Spleen (tissue), 11 donors: Measurements from ENCODE around the gene PLAC8L1. TPM values are rescaled to one million over a fixed set of nuclear protein-coding genes. Genes with fewer than 3 reads are reported as not detected.

ENCODE experiments used
- DNase-seq: peaks from one replicate; pipeline ENCODE4 v3.0.0-alpha.2; 2020
- H3K27ac ChIP-seq, 8 donors: fragments of 200-600 bp; sonication (generic) in 7 of 8; 1 replicate in 4 of 8; 2 replicates in 4 of 8; pipeline versions ENCODE4 v1.5.0 to v1.8.0; 2016 to 2021; ENCODE audit warnings: inconsistent platforms in 4 of 8, mild to moderate bottlenecking in 4 of 8, moderate library complexity in 1 of 8
- H3K27me3 ChIP-seq, 7 donors: fragments of 200-600 bp; sonication (generic) in 6 of 7; replicated peaks in 1 of 7; 1 replicate in 4 of 7; 2 replicates in 3 of 7; pipeline versions ENCODE4 v1.5.0 to v1.8.0; 2016 to 2021; ENCODE audit warnings: inconsistent platforms in 3 of 7, mild to moderate bottlenecking in 1 of 7
- H3K36me3 ChIP-seq, 6 donors: fragments of 200-600 bp; sonication (generic) in 5 of 6; 1 replicate in 4 of 6; 2 replicates in 2 of 6; pipeline versions ENCODE4 v1.5.0 to v1.8.0; 2016 to 2021; ENCODE audit warnings: inconsistent platforms in 2 of 6
- H3K4me1 ChIP-seq, 6 donors: fragments of 200-600 bp; sonication (generic) in 5 of 6; 1 replicate in 3 of 6; 2 replicates in 3 of 6; pipeline versions ENCODE4 v1.5.0 to v1.8.0; 2016 to 2021; ENCODE audit warnings: inconsistent platforms in 3 of 6
- H3K4me3 ChIP-seq, 8 donors: fragments of 200-600 bp; sonication (generic) in 7 of 8; 1 replicate in 4 of 8; 2 replicates in 4 of 8; pipeline versions ENCODE4 v1.5.0 to v1.8.0; 2016 to 2021; ENCODE audit warnings: inconsistent platforms in 4 of 8, mild to moderate bottlenecking in 4 of 8, moderate library complexity in 2 of 8
- H3K9me3 ChIP-seq, 8 donors: fragments of 200-600 bp; sonication (generic) in 7 of 8; 1 replicate in 4 of 8; 2 replicates in 4 of 8; pipeline versions ENCODE4 v1.5.0 to v1.8.0; 2016 to 2021; ENCODE audit warnings: inconsistent platforms in 4 of 8
- CTCF ChIP-seq, 11 experiments: fragments of 200-600 bp in 7 of 11; fragments of 450-650 bp in 4 of 11; sonication (generic) in 4 of 11; IDR thresholded peaks in 8 of 11; conservative IDR thresholded peaks in 3 of 11; 1 replicate in 7 of 11; 2 replicates in 4 of 11; pipeline versions ENCODE4 v1.4.0 to v1.8.0; 2016 to 2021; ENCODE audit warnings: antibody characterized with exemption in 11 of 11, inconsistent platforms in 4 of 11, mild to moderate bottlenecking in 1 of 11
- POLR2A ChIP-seq, 3 donors: fragments of 450-650 bp; IDR thresholded peaks; one replicate each; pipeline ENCODE4 v1.5.1; 2017; ENCODE audit warnings: antibody characterized with exemption in 3 of 3, mild to moderate bottlenecking in 1 of 3
- POLR2AphosphoS5 ChIP-seq, 3 donors: sonication (generic); formaldehyde crosslinking; IDR thresholded peaks; one replicate each; pipeline ENCODE4 v1.5.1; 2017; ENCODE audit warnings: antibody characterized with exemption in 3 of 3
- WGBS, 5 donors: extraction: QIAGEN DNeasy Blood & Tissue Kit in 3 of 5; methylation state at CpG; one replicate each; pipeline versions ENCODE4 v1.1.5 to v1.1.7; 2013 to 2018; 5-methylcytosine and 5-hydroxymethylcytosine counted together
- intact Hi-C: fragments of 100-400 bp; cut with DNase I; formaldehyde crosslinking; loops from one replicate; pipeline ENCODE4 v1.15.0; 2023; ENCODE audit warnings: low total_unique reads
- polyA plus RNA-seq, 3 donors: library from polyadenylated mRNA; stranded (reverse); fragments of 200-250 nt; gene quantifications; one replicate each; pipeline ENCODE4 v1.2.1, GENCODE V29; 2013
- total RNA-seq, 7 donors: library from RNA; depleted of rRNA in 3 of 7; stranded (reverse); fragments of >200 nt in 3 of 7; fragmentation: NEBNext Ultra II Directional in 4 of 7; extraction: Animal tissue kit (Norgen Biotek cat#: 25700) in 4 of 7; gene quantifications; one replicate each; pipeline versions ENCODE4 v1.1.0 to v1.2.1, GENCODE V29; 2016 to 2021
- donor health status: healthy with polysubstance abuse.
- donor health status: DM: no; HTN: no; CAD: no; lungs with moderate emphysema.
- donor health status: DM: no; HTN: no; CAD: no.
- donor health status: Bipolar disorder and iron deficiency.
- donor health status: healthy.
- donor health status: DM: no; HTN: no; CAD: no.
- donor health status: DM: yes; HTN: yes; CAD: no.

The PLAC8L1 gene
- total and polyA plus RNA-seq, 10 donors = 0.29 to 1.3 (median 0.71) TPM; not detected in 6

DNA sequence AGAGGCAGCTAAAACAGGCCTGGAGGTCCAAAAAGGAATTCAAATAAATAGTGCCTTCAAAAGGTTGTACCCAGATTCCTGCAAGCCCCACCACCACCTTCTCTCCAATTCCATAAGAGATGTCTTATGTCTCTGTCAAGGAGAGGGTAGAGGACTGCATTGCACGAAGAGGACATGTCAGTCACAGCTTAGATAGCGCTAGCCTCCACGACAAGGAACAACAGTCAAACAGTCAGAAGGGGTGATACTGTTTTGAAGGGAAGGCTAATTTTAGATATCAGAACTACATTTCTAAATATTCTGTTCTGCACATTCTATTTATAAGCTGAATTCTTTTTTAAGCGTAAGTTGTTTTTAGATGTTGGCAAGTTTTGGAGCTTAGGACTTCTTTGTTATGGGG lies 34.2 kb downstream of the PLAC8L1 start:
- Histone ChIP-seq H3K27me3 (no peaks in the 10 kb centered on the region), H3K9me3 (no peaks in the 10 kb centered on the region), H3K36me3 (no peaks in the 10 kb centered on the region), H3K27ac (no peak overlapping the region), H3K4me3 (no peak overlapping the region), H3K4me1 (no peaks in the 10 kb centered on the region)
- intact Hi-C loops = no loop called here
- WGBS, 5 donors = 68 to 85% (median 70%) methylated on average over 4 of the region's 4 CpGs
- TF ChIP-seq POLR2A (IDR thresholded peaks at IDR 0.05) (no peak), CTCF (IDR thresholded peaks at IDR 0.05 in 8 of 11, conservative IDR thresholded peaks at IDR 0.05 in 3 of 11) (no peak), POLR2AphosphoS5 (IDR thresholded peaks at IDR 0.05) (no peak)
- no peak for DNase-seq

DNA sequence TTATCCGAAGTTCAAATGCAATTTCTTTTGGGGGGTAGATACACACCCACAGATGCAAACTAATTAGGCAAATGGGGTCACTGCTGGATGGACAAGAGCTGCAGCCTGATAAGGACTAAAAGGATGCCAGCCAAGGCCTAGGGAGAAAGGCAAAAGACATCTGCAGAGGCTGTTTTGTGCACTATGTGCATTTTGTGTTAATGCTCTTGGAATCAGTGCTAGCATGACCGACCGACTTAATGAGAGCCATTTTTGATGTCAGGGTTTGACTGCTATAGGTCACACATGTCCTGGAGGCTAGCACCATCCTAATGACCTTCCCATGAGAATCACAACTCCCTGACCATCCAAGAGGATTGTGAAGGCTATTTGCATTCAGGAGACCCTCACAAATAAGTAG lies 34.6 kb downstream of the PLAC8L1 start:
- no peak for DNase-seq
- H3K36me3 ChIP-seq = no peaks in the 10 kb centered on the region
- H3K4me3 ChIP-seq = no peak overlapping the region
- TF ChIP-seq POLR2A (IDR thresholded peaks at IDR 0.05) (no peak), CTCF (IDR thresholded peaks at IDR 0.05 in 8 of 11, conservative IDR thresholded peaks at IDR 0.05 in 3 of 11) (no peak)
- no peak overlapping the region for H3K27ac ChIP-seq
- intact Hi-C loops = no loop called here
- WGBS, 5 donors = 78 to 96% (median 86%) methylated on average over 3 of the region's 3 CpGs
- no peaks in the 10 kb centered on the region for H3K9me3 ChIP-seq
- H3K4me1 ChIP-seq = no peaks in the 10 kb centered on the region
- H3K27me3 ChIP-seq = no peaks in the 10 kb centered on the region

- H3K27me3 ChIP-seq = no peaks in the 10 kb centered on the region
- TF ChIP-seq POLR2A (IDR thresholded peaks at IDR 0.05) = no peak
- TF ChIP-seq CTCF (IDR thresholded peaks at IDR 0.05 in 8 of 11, conservative IDR thresholded peaks at IDR 0.05 in 3 of 11) = no peak
- no peak for TF ChIP-seq POLR2AphosphoS5 (IDR thresholded peaks at IDR 0.05)
- no peaks in the 10 kb centered on the region for H3K36me3 ChIP-seq
- H3K27ac ChIP-seq = no peak overlapping the region
- no peak for DNase-seq
- intact Hi-C loops = no loop called here
- no peaks in the 10 kb centered on the region for H3K4me1 ChIP-seq
- WGBS, 5 donors = 80 to 92% (median 85%) methylated on average over 2 of the region's 2 CpGs
- no peak overlapping the region for H3K4me3 ChIP-seq
- H3K9me3 ChIP-seq = no peaks in the 10 kb centered on the region
Observed at GRCh38 chr5:146069780-146070099, 35.6 kb downstream of the PLAC8L1 start.

- TF ChIP-seq CTCF (IDR thresholded peaks at IDR 0.05 in 8 of 11, conservative IDR thresholded peaks at IDR 0.05 in 3 of 11) = no peak
- TF ChIP-seq POLR2AphosphoS5 (IDR thresholded peaks at IDR 0.05) = no peak
- TF ChIP-seq POLR2A (IDR thresholded peaks at IDR 0.05) = no peak
- intact Hi-C loops = no loop called here
- no peaks in the 10 kb centered on the region for H3K36me3 ChIP-seq
- H3K27ac ChIP-seq = no peak overlapping the region
- H3K9me3 ChIP-seq = no peaks in the 10 kb centered on the region
- WGBS, 5 donors = 82 to 91% (median 87%) methylated on average over 6 of the region's 6 CpGs
- no peaks in the 10 kb centered on the region for H3K4me1 ChIP-seq
- DNase-seq = no peak
- H3K27me3 ChIP-seq = no peaks in the 10 kb centered on the region
- no peak overlapping the region for H3K4me3 ChIP-seq
Observed at GRCh38 chr5:146068977-146069779, 36.2 kb downstream of the PLAC8L1 start.
